Stimulated activated CD8-positive, alpha-beta memory T cell treated with anti-CD3 and anti-CD28 coated beads, Interleukin-15, amount 100 ng/mL, for 4 hours (primary cell): Measurements from ENCODE around the gene BUD23.

Experiments
- DNase-seq, 2 donors: peaks; one replicate each; pipeline ENCODE4 v3.0.0-alpha.2; 2020; ENCODE audit warnings: low read depth in 2 of 2

Gene BUD23

GRCh38 chr7:73741600-73741999 lies 58.2 kb downstream of the BUD23 start:
- DNase-seq: no peak

- DNase-seq: no peak
These were observed 58.9 kb downstream of the BUD23 start for GRCh38 chr7:73742338-73742752.

GRCh38 chr7:73742753-73743641 lies 59.6 kb downstream of the BUD23 start:
- DNase-seq: no peak

GRCh38 chr7:73746378-73746777 lies 63.0 kb downstream of the BUD23 start:
- DNase-seq: no peak
